ENCODE measurements around the gene DLX6.

Gene DLX6

GRCh38 chr7:97005183-97006054 lies at the start of gene DLX6:
Gene DLX6 (plus strand): TSS chr7:97005553. CDS start chr7:97005978, 425 bp downstream.
- no peak for DNase-seq (ENCODE audit: low read depth in 2 of 2, low spot score in 1 of 2)

GRCh38 chr7:96959135-96959534 lies 46.2 kb upstream of the DLX6 start:
- no peak for DNase-seq (ENCODE audit: low read depth in 2 of 2, low spot score in 1 of 2)

GRCh38 chr7:96962221-96962885 lies 43.0 kb upstream of the DLX6 start:
- DNase-seq (ENCODE audit: low read depth in 2 of 2, low spot score in 1 of 2) = no peak

GRCh38 chr7:96968981-96969380 lies 36.4 kb upstream of the DLX6 start:
- DNase-seq (ENCODE audit: low read depth in 2 of 2, low spot score in 1 of 2) = no peak

GRCh38 chr7:96970739-96971138 lies 34.6 kb upstream of the DLX6 start:
- DNase-seq (ENCODE audit: low read depth in 2 of 2, low spot score in 1 of 2) = no peak

GRCh38 chr7:96973986-96974385 lies 31.4 kb upstream of the DLX6 start:
- no peak for DNase-seq (ENCODE audit: low read depth in 2 of 2, low spot score in 1 of 2)

- DNase-seq (ENCODE audit: low read depth in 2 of 2, low spot score in 1 of 2) = no peak
Observed at GRCh38 chr7:96976106-96976505, 29.2 kb upstream of the DLX6 start.

GRCh38 chr7:96977445-96977844 lies 27.9 kb upstream of the DLX6 start:
- DNase-seq (ENCODE audit: low read depth in 2 of 2, low spot score in 1 of 2) = no peak

- no peak for DNase-seq (ENCODE audit: low read depth in 2 of 2, low spot score in 1 of 2)
Observed at GRCh38 chr7:96979551-96980276, 25.6 kb upstream of the DLX6 start.

GRCh38 chr7:96982586-96982985 lies 22.8 kb upstream of the DLX6 start:
- no peak for DNase-seq (ENCODE audit: low read depth in 2 of 2, low spot score in 1 of 2)

GRCh38 chr7:96985992-96986391 lies 19.4 kb upstream of the DLX6 start:
- no peak for DNase-seq (ENCODE audit: low read depth in 2 of 2, low spot score in 1 of 2)

GRCh38 chr7:96986901-96987300 lies 18.5 kb upstream of the DLX6 start:
- DNase-seq (ENCODE audit: low read depth in 2 of 2, low spot score in 1 of 2) = no peak

- DNase-seq (ENCODE audit: low read depth in 2 of 2, low spot score in 1 of 2) = no peak
Observed at GRCh38 chr7:96987719-96988118, 17.6 kb upstream of the DLX6 start.

- DNase-seq (ENCODE audit: low read depth in 2 of 2, low spot score in 1 of 2) = no peak
Observed at GRCh38 chr7:96989241-96989858, 16.0 kb upstream of the DLX6 start.

- DNase-seq (ENCODE audit: low read depth in 2 of 2, low spot score in 1 of 2) = no peak
Observed at GRCh38 chr7:96989859-96990317, 15.5 kb upstream of the DLX6 start.

GRCh38 chr7:96991546-96992191 lies 13.7 kb upstream of the DLX6 start:
- no peak for DNase-seq (ENCODE audit: low read depth in 2 of 2, low spot score in 1 of 2)

GRCh38 chr7:96992192-96993005 lies 13.0 kb upstream of the DLX6 start:
- no peak for DNase-seq (ENCODE audit: low read depth in 2 of 2, low spot score in 1 of 2)

- DNase-seq (ENCODE audit: low read depth in 2 of 2, low spot score in 1 of 2) = no peak
Observed at GRCh38 chr7:96993094-96993865, 12.1 kb upstream of the DLX6 start.

- no peak for DNase-seq (ENCODE audit: low read depth in 2 of 2, low spot score in 1 of 2)
Observed at GRCh38 chr7:96993980-96994379, 11.4 kb upstream of the DLX6 start.

All from stimulated activated CD8-positive, alpha-beta memory T cell treated with anti-CD3 and anti-CD28 coated beads, Interleukin-4, amount 100 ng/mL, for 4 hours (primary cell).